Natural killer cell treated with Interleukin-12 subunit alpha and Interleukin-12 subunit beta and Interleukin-15 and Interleukin-18, amount 100 ng/mL, for 72 hours (primary cell): ENCODE data around the gene LAGE3. TPM values are rescaled to one million over a fixed set of nuclear protein-coding genes. Genes with fewer than 3 reads are reported as not detected.
"Not testable (repeated sequence)": the region's sequence is repeated elsewhere in the genome, so short reads cannot be mapped to it uniquely, and the experiment has no call there.

ENCODE experiments used
- ATAC-seq, 2 donors: fragments of 150-1000 bp; cut with Tn5 transposase in 1 of 2; sonication (Bioruptor Pico), chemical (Tn5 transposase) in 1 of 2; 2 replicates each; pipeline ENCODE4 v1.10.0; 2021
- DNase-seq: peaks from one replicate; pipeline ENCODE4 v3.0.0; 2022; ENCODE audit warnings: low spot score
- H3K27ac Mint-ChIP-seq, 2 donors: 1 replicate in 1 of 2; 2 replicates in 1 of 2; pipeline ENCODE4 v1.8.0; 2022; ENCODE audit warnings: mixed read lengths in 2 of 2, mild to moderate bottlenecking in 1 of 2, moderate library complexity in 1 of 2
- H3K27me3 Mint-ChIP-seq, 2 donors: 1 replicate in 1 of 2; 2 replicates in 1 of 2; pipeline ENCODE4 v1.8.0; 2022; ENCODE audit warnings: mixed read lengths in 2 of 2
- H3K36me3 Mint-ChIP-seq: one replicate; pipeline ENCODE4 v1.8.0; 2022; ENCODE audit warnings: mixed read lengths
- H3K4me1 Mint-ChIP-seq, 2 donors: 1 replicate in 1 of 2; 2 replicates in 1 of 2; pipeline ENCODE4 v1.8.0; 2022; ENCODE audit warnings: low read depth in 2 of 2, mixed read lengths in 2 of 2, mild to moderate bottlenecking in 1 of 2
- H3K4me3 Mint-ChIP-seq: one replicate; pipeline ENCODE4 v1.8.0; 2022; ENCODE audit warnings: mixed read lengths
- H3K9me3 Mint-ChIP-seq: 2 replicates; pipeline ENCODE4 v1.8.0; 2022; ENCODE audit warnings: mixed read lengths
- total RNA-seq, 2 donors: library from RNA; stranded (reverse); gene quantifications; one replicate each; pipeline ENCODE4 v1.2.3, GENCODE V29; 2022

The LAGE3 gene
- total RNA-seq, 2 donors from 2014 or later = 29.4 to 48.5 TPM

GRCh38 chrX:154509455-154509854 is 30.4 kb upstream of the LAGE3 start:
- no peak for DNase-seq
- Mint-ChIP-seq H3K27ac (no peak overlapping the region), H3K36me3 (peaks cover 10% of the 10 kb centered on the region), H3K9me3 (no peaks in the 10 kb centered on the region), H3K4me3 (no peak overlapping the region), H3K4me1 (peaks cover 9 to 12% of the 10 kb centered on the region in 2 donors), H3K27me3 (peaks cover 0 to 11% of the 10 kb centered on the region in 2 donors)
- no peak for ATAC-seq

GRCh38 chrX:154508384-154508745 is 29.3 kb upstream of the LAGE3 start:
- Mint-ChIP-seq H3K4me3 (no peak overlapping the region), H3K4me1 (peaks cover 0 to 6% of the 10 kb centered on the region in 2 donors), H3K9me3 (no peaks in the 10 kb centered on the region), H3K27ac (no peak overlapping the region), H3K36me3 (peaks cover 10% of the 10 kb centered on the region), H3K27me3 (peaks cover 0 to 6% of the 10 kb centered on the region in 2 donors)
- DNase-seq (no peak), ATAC-seq (no peak)

GRCh38 chrX:154507673-154508383 is 28.7 kb upstream of the LAGE3 start:
- peaks cover 10% of the 10 kb centered on the region for H3K36me3 Mint-ChIP-seq
- no peak for ATAC-seq
- H3K27ac Mint-ChIP-seq = no peak overlapping the region
- no peaks in the 10 kb centered on the region for H3K9me3 Mint-ChIP-seq
- H3K27me3 Mint-ChIP-seq = peaks cover 0 to 6% of the 10 kb centered on the region in 2 donors
- H3K4me1 Mint-ChIP-seq = peaks cover 0 to 6% of the 10 kb centered on the region in 2 donors
- no peak for DNase-seq
- no peak overlapping the region for H3K4me3 Mint-ChIP-seq

GRCh38 chrX:154506483-154507332 is 27.6 kb upstream of the LAGE3 start:
- peaks cover 0 to 6% of the 10 kb centered on the region in 2 donors for H3K27me3 Mint-ChIP-seq
- no peaks in the 10 kb centered on the region for H3K9me3 Mint-ChIP-seq
- H3K4me1 Mint-ChIP-seq = peaks cover 0 to 6% of the 10 kb centered on the region in 2 donors
- no peak overlapping the region for H3K27ac Mint-ChIP-seq
- no peak for DNase-seq
- no peak overlapping the region for H3K4me3 Mint-ChIP-seq
- peaks cover 10% of the 10 kb centered on the region for H3K36me3 Mint-ChIP-seq
- no peak for ATAC-seq

GRCh38 chrX:154505734-154506133 is 26.7 kb upstream of the LAGE3 start:
- H3K36me3 Mint-ChIP-seq = peaks cover 10% of the 10 kb centered on the region
- ATAC-seq (no peak), DNase-seq (no peak)
- H3K9me3 Mint-ChIP-seq = no peaks in the 10 kb centered on the region
- peaks cover 0 to 4% of the 10 kb centered on the region in 2 donors for H3K4me1 Mint-ChIP-seq
- no peak overlapping the region for H3K27ac Mint-ChIP-seq
- H3K4me3 Mint-ChIP-seq = no peak overlapping the region
- H3K27me3 Mint-ChIP-seq = peaks cover 0 to 6% of the 10 kb centered on the region in 2 donors

- Mint-ChIP-seq H3K4me1 (no peaks in the 10 kb centered on the region), H3K27ac (no peak overlapping the region), H3K36me3 (no peaks in the 10 kb centered on the region), H3K27me3 (no peaks in the 10 kb centered on the region), H3K4me3 (no peak overlapping the region), H3K9me3 (no peaks in the 10 kb centered on the region)
- ATAC-seq (peak in 1 of 2 donors; percentile 45), DNase-seq (no peak)
Observed at GRCh38 chrX:154502989-154503388, 23.9 kb upstream of the LAGE3 start.

GRCh38 chrX:154502098-154502497 is 23.0 kb upstream of the LAGE3 start:
- ATAC-seq = no peak
- H3K9me3 Mint-ChIP-seq = no peaks in the 10 kb centered on the region
- H3K36me3 Mint-ChIP-seq = no peaks in the 10 kb centered on the region
- H3K27ac Mint-ChIP-seq = no peak overlapping the region
- H3K4me1 Mint-ChIP-seq = no peaks in the 10 kb centered on the region
- H3K4me3 Mint-ChIP-seq = no peak overlapping the region
- DNase-seq = no peak
- no peaks in the 10 kb centered on the region for H3K27me3 Mint-ChIP-seq

GRCh38 chrX:154501423-154501822 is 22.3 kb upstream of the LAGE3 start:
- not testable (repeated sequence) for H3K9me3 Mint-ChIP-seq, H3K27me3 Mint-ChIP-seq, H3K27ac Mint-ChIP-seq, H3K4me1 Mint-ChIP-seq, DNase-seq, ATAC-seq, H3K4me3 Mint-ChIP-seq, H3K36me3 Mint-ChIP-seq

GRCh38 chrX:154496591-154497137 is 17.6 kb upstream of the LAGE3 start:
- DNase-seq, H3K9me3 Mint-ChIP-seq, H3K36me3 Mint-ChIP-seq, H3K27me3 Mint-ChIP-seq, H3K4me3 Mint-ChIP-seq, ATAC-seq, H3K27ac Mint-ChIP-seq, H3K4me1 Mint-ChIP-seq: not testable (repeated sequence)

- Mint-ChIP-seq H3K9me3 (no peaks in the 10 kb centered on the region), H3K4me1 (peaks cover 3 to 5% of the 10 kb centered on the region in 2 donors)
- DNase-seq = no peak
Observed at GRCh38 chrX:154495472-154495922, 16.4 kb upstream of the LAGE3 start.

GRCh38 chrX:154494715-154495114 is 15.6 kb upstream of the LAGE3 start:
- H3K27ac Mint-ChIP-seq = no peak overlapping the region
- peaks cover 0 to 6% of the 10 kb centered on the region in 2 donors for H3K27me3 Mint-ChIP-seq
- ATAC-seq (no peak), DNase-seq (no peak)
- H3K4me1 Mint-ChIP-seq = peaks cover 6% of the 10 kb centered on the region in 2 donors
- no peaks in the 10 kb centered on the region for H3K36me3 Mint-ChIP-seq
- no peak overlapping the region for H3K4me3 Mint-ChIP-seq
- no peaks in the 10 kb centered on the region for H3K9me3 Mint-ChIP-seq

More at GRCh38 chrX:154495472-154495922, 16.4 kb upstream of the LAGE3 start:
- Mint-ChIP-seq H3K36me3 (no peaks in the 10 kb centered on the region), H3K27ac (no peak overlapping the region), H3K27me3 (peaks cover 0 to 6% of the 10 kb centered on the region in 2 donors), H3K4me3 (no peak overlapping the region)
- no peak for ATAC-seq

- peak; percentile 93 for DNase-seq
- Mint-ChIP-seq H3K36me3 (no peaks in the 10 kb centered on the region), H3K9me3 (no peaks in the 10 kb centered on the region), H3K27ac (peak within 1 kb of the TSS; percentile 81 to 85), H3K27me3 (peaks cover 0 to 4% of the 10 kb centered on the region in 2 donors), H3K4me3 (peak within 1 kb of the TSS; percentile 91), H3K4me1 (peaks cover 10 to 14% of the 10 kb centered on the region in 2 donors)
- peak; percentile 94 for ATAC-seq
Observed at GRCh38 chrX:154490414-154491083, 11.5 kb upstream of the LAGE3 start, which contains the start of gene SLC10A3. SLC10A3 (minus strand) TSS chrX:154490629; CDS start chrX:154488940, 1,689 bp downstream.

GRCh38 chrX:154490021-154490413 is 10.9 kb upstream of the LAGE3 start:
- ATAC-seq (peak; percentile 29 to 43), DNase-seq (no peak)
- Mint-ChIP-seq H3K4me3 (peak overlapping the region; percentile 91), H3K4me1 (peaks cover 10 to 14% of the 10 kb centered on the region in 2 donors), H3K27ac (peak overlapping the region; percentile 81 to 83), H3K36me3 (no peaks in the 10 kb centered on the region), H3K9me3 (no peaks in the 10 kb centered on the region), H3K27me3 (peaks cover 0 to 4% of the 10 kb centered on the region in 2 donors)
